H1 (cell line): ENCODE results near the gene GSTO2. TPM values are rescaled to one million over a fixed set of nuclear protein-coding genes. Genes with fewer than 3 reads are reported as not detected.
A peak's percentile ranks its signal among the peaks of the same experiment; 100 is the strongest.

Source experiments
- CTCF ChIA-PET: fragments of 300-600 bp; sonication (Branson Sonifier 250); formaldehyde crosslinking; loops from one replicate; lab custom pipeline; 2021; ENCODE audit not compliant: partially characterized antibody; lab: Charles Lee
- POLR2A ChIA-PET: fragments of 300-600 bp; sonication (Branson Sonifier 250); formaldehyde crosslinking; loops from one replicate; lab custom pipeline; 2021; ENCODE audit warnings: inconsistent platforms; ENCODE audit not compliant: partially characterized antibody; lab: Charles Lee
- DNase-seq, 2 experiments: peaks; one replicate each; pipeline versions ENCODE4 v3.0.0 to v3.0.0-alpha.2; 2010 to 2022; ENCODE audit warnings: low spot score in 2 of 2, low read depth in 1 of 2, mixed read lengths in 1 of 2
- FAIRE-seq: peaks from 2 replicates; lab custom pipeline; 2011; peaks lifted over from hg19 to GRCh38; lab: Jason Lieb, UNC
- H2AFZ ChIP-seq: 2 replicates; pipeline ENCODE4 v1.8.1; 2012; ENCODE audit warnings: low read length, inconsistent platforms
- H2AK5ac ChIP-seq: 2 replicates; pipeline ENCODE4 v1.6.1; 2013; ENCODE audit warnings: low read depth, low read length
- H2BK120ac ChIP-seq: replicated peaks from 2 replicates; pipeline ENCODE3; 2013; ENCODE audit warnings: low read depth, low read length, inconsistent platforms
- H2BK12ac ChIP-seq: 2 replicates; pipeline ENCODE4 v1.6.1; 2013; ENCODE audit warnings: low read depth, low read length
- H2BK15ac ChIP-seq: 2 replicates; pipeline ENCODE4 v1.6.1; 2013; ENCODE audit warnings: low read length
- H2BK20ac ChIP-seq: 2 replicates; pipeline ENCODE4 v1.6.1; 2013; ENCODE audit warnings: low read length
- H2BK5ac ChIP-seq: 2 replicates; pipeline ENCODE4 v1.6.1; 2013; ENCODE audit warnings: low read depth, low read length
- H3K14ac ChIP-seq: 2 replicates; pipeline ENCODE4 v1.6.1; 2013; ENCODE audit warnings: inconsistent platforms; ENCODE audit not compliant: insufficient read length
- H3K18ac ChIP-seq: 2 replicates; pipeline ENCODE4 v1.6.1; 2013; ENCODE audit warnings: low read length; ENCODE audit errors: extremely low read depth
- H3K23ac ChIP-seq: 2 replicates; pipeline ENCODE4 v1.6.1; 2013; ENCODE audit warnings: inconsistent platforms; ENCODE audit not compliant: insufficient read length
- H3K23me2 ChIP-seq: 2 replicates; pipeline ENCODE4 v1.6.1; 2013; ENCODE audit warnings: low read depth, low read length
- H3K27ac ChIP-seq: 2 replicates; pipeline ENCODE4 v1.6.1; 2011; ENCODE audit warnings: low read depth, low read length, inconsistent platforms
- H3K27me3 ChIP-seq, 4 experiments: replicated peaks in 1 of 4; 1 replicate in 1 of 4; 2 replicates in 3 of 4; pipeline versions ENCODE4 v1.6.1 to v1.8.1; 2011 to 2013; ENCODE audit warnings: low read length in 3 of 4, mild to moderate bottlenecking in 3 of 4, inconsistent platforms in 2 of 4, mixed read lengths in 2 of 4, moderate library complexity in 1 of 4; ENCODE audit not compliant: control insufficient read depth in 3 of 4, insufficient read depth in 3 of 4; ENCODE audit errors: extremely low read depth in 1 of 4
- H3K36me3 ChIP-seq, 4 experiments: 2 replicates each; pipeline versions ENCODE4 v1.6.1 to v1.8.1; 2011 to 2013; ENCODE audit warnings: mild to moderate bottlenecking in 4 of 4, low read length in 3 of 4, moderate library complexity in 2 of 4, control low read depth in 1 of 4, inconsistent platforms in 1 of 4; ENCODE audit not compliant: insufficient read depth in 4 of 4, control insufficient read depth in 2 of 4
- H3K4ac ChIP-seq: replicated peaks from 2 replicates; pipeline ENCODE3; 2013; ENCODE audit warnings: low read length, low read depth, mixed read lengths, inconsistent platforms; ENCODE audit not compliant: insufficient read length
- H3K4me1 ChIP-seq, 4 experiments: replicated peaks in 1 of 4; 1 replicate in 1 of 4; 2 replicates in 3 of 4; pipeline versions ENCODE4 v1.6.1 to v1.8.1; 2011 to 2013; ENCODE audit warnings: low read length in 3 of 4, inconsistent platforms in 2 of 4, mixed read lengths in 1 of 4; ENCODE audit not compliant: insufficient read depth in 4 of 4, control insufficient read depth in 3 of 4
- H3K4me2 ChIP-seq, 2 experiments: 2 replicates each; pipeline versions ENCODE4 v1.6.1 to v1.8.1; 2011 to 2013; ENCODE audit warnings: low read depth in 2 of 2, low read length in 2 of 2, control low read depth in 1 of 2, inconsistent platforms in 1 of 2, mild to moderate bottlenecking in 1 of 2; ENCODE audit not compliant: insufficient read depth in 1 of 2
- H3K4me3 ChIP-seq, 4 experiments: fragments of 200-600, 300-600 bp in 1 of 4; sonication (generic), shearing (Covaris generic), sonication (Bioruptor Twin) in 1 of 4; 2 replicates each; pipeline versions ENCODE4 v1.5.1 to v1.8.1; 2011 to 2016; ENCODE audit warnings: low read length in 4 of 4, low read depth in 3 of 4, control low read depth in 2 of 4, inconsistent platforms in 2 of 4, mild to moderate bottlenecking in 2 of 4, mixed read lengths in 1 of 4, moderate library complexity in 1 of 4; ENCODE audit not compliant: insufficient read depth in 2 of 4; ENCODE audit errors: extremely low read depth in 1 of 4
- H3K56ac ChIP-seq: replicated peaks from 2 replicates; pipeline ENCODE3; 2013; ENCODE audit warnings: low read depth, mild to moderate bottlenecking, mixed read lengths, low read length, inconsistent platforms; ENCODE audit not compliant: insufficient read length
- H3K79me1 ChIP-seq: 2 replicates; pipeline ENCODE4 v1.6.1; 2013; ENCODE audit warnings: low read depth, low read length, control low read depth
- H3K79me2 ChIP-seq, 2 experiments: 2 replicates each; pipeline versions ENCODE4 v1.6.1 to v1.8.1; 2012 to 2013; ENCODE audit warnings: low read length in 2 of 2, mild to moderate bottlenecking in 2 of 2, inconsistent platforms in 1 of 2; ENCODE audit not compliant: insufficient read depth in 2 of 2, control insufficient read depth in 1 of 2
- H3K9ac ChIP-seq, 4 experiments: replicated peaks in 1 of 4; 1 replicate in 1 of 4; 2 replicates in 3 of 4; pipeline versions ENCODE4 v1.6.1 to v1.8.1; 2011 to 2013; ENCODE audit warnings: low read depth in 3 of 4, low read length in 3 of 4, control low read depth in 2 of 4, mild to moderate bottlenecking in 2 of 4, moderate library complexity in 2 of 4, inconsistent platforms in 1 of 4; ENCODE audit errors: extremely low read depth in 1 of 4
- H3K9me3 ChIP-seq, 2 experiments: 2 replicates each; pipeline versions ENCODE4 v1.6.1 to v1.8.1; 2012 to 2013; ENCODE audit warnings: mild to moderate bottlenecking in 2 of 2, moderate library complexity in 2 of 2, control low read depth in 1 of 2, inconsistent platforms in 1 of 2, low read depth in 1 of 2, low read length in 1 of 2, mixed read lengths in 1 of 2; ENCODE audit not compliant: insufficient read depth in 2 of 2
- H4K20me1 ChIP-seq, 2 experiments: replicated peaks in 1 of 2; 2 replicates each; pipeline versions ENCODE3 to v1.8.1; 2011 to 2013; ENCODE audit warnings: inconsistent platforms in 2 of 2, low read length in 2 of 2, mild to moderate bottlenecking in 1 of 2; ENCODE audit not compliant: insufficient read depth in 2 of 2, control insufficient read depth in 1 of 2
- H4K5ac ChIP-seq: 2 replicates; pipeline ENCODE4 v1.6.1; 2013; ENCODE audit warnings: low read length, low read depth, mixed read lengths, inconsistent platforms; ENCODE audit not compliant: insufficient read length
- H4K8ac ChIP-seq: 2 replicates; pipeline ENCODE4 v1.8.0; 2013; ENCODE audit warnings: mild to moderate bottlenecking, moderate library complexity, low read length, inconsistent platforms; ENCODE audit not compliant: insufficient read depth; ENCODE audit errors: extremely low read depth
- H4K91ac ChIP-seq: replicated peaks from 2 replicates; pipeline ENCODE3; 2013; ENCODE audit warnings: low read length, mixed read lengths, inconsistent platforms; ENCODE audit not compliant: insufficient read length
- CEBPB ChIP-seq: IDR thresholded peaks from 2 replicates; pipeline ENCODE4 v1.6.1; 2012; ENCODE audit warnings: low read depth, low read length
- FOSL1 ChIP-seq: IDR thresholded peaks from 2 replicates; pipeline ENCODE4 v1.6.1; 2011; ENCODE audit warnings: mild to moderate bottlenecking, low read depth, low read length, moderate library complexity; ENCODE audit not compliant: insufficient read depth
- NRF1 ChIP-seq: IDR thresholded peaks from 2 replicates; pipeline ENCODE4 v1.6.1; 2011; ENCODE audit warnings: mild to moderate bottlenecking, low read depth, low read length, improper control_type of control experiment
- POU5F1 ChIP-seq: IDR thresholded peaks from 2 replicates; pipeline ENCODE4 v1.6.1; 2011; ENCODE audit warnings: low read depth, mild to moderate bottlenecking, low read length, moderate library complexity
- RBBP5 ChIP-seq: IDR thresholded peaks from 2 replicates; pipeline ENCODE4 v1.7.1; 2012; ENCODE audit warnings: low read depth, mild to moderate bottlenecking, inconsistent platforms, low read length, moderate library complexity, borderline replicate concordance
- SRF ChIP-seq: IDR thresholded peaks from 2 replicates; pipeline ENCODE4 v1.6.1; 2011; ENCODE audit warnings: mild to moderate bottlenecking, low read depth, low read length, moderate library complexity
- TAF1 ChIP-seq: IDR thresholded peaks from 2 replicates; pipeline ENCODE4 v1.6.1; 2011; ENCODE audit warnings: mild to moderate bottlenecking, low read depth, low read length
- TCF12 ChIP-seq: IDR thresholded peaks from 2 replicates; pipeline ENCODE4 v1.6.1; 2011; ENCODE audit warnings: low read depth, mild to moderate bottlenecking, low read length
- polyA plus RNA-seq, 7 experiments: library from polyadenylated mRNA; depleted of rRNA in 3 of 7; stranded (reverse) in 5 of 7; unstranded in 2 of 7; fragments of >200 nt in 5 of 7; fragments of 200-250 nt in 2 of 7; gene quantifications; 1 replicate in 5 of 7; 2 replicates in 1 of 7; 4 replicates in 1 of 7; pipeline versions ENCODE4 v1.2.1 to v1.2.3, GENCODE V29; 2011 to 2013; ENCODE audit warnings: missing spikeins in 2 of 7, mixed read lengths in 2 of 7
- total RNA-seq: library from RNA; stranded (reverse); fragmentation: NEBNext Ultra II Directional; extraction: Animal tissue kit (Norgen Biotek cat#: 25700); gene quantifications from 2 replicates; pipeline ENCODE4 v1.2.1, GENCODE V29; 2021

GSTO2 gene
- total and polyA plus RNA-seq, 2 of the 8 experiments (the other 6 are each of a cell fraction or from before 2014, with no cell fraction given), result 13.1 to 41.7 TPM

GRCh38 chr10:104252368-104252767, 16.6 kb upstream of the GSTO2 start:
- Histone ChIP-seq H3K18ac (no peak overlapping the region), H3K36me3 (no peaks in the 10 kb centered on the region), H4K91ac (no peak overlapping the region), H2BK12ac (no peak overlapping the region), H3K9me3 (no peaks in the 10 kb centered on the region), H3K79me2 (no peaks in the 10 kb centered on the region), H3K4me3 (no peak overlapping the region), H4K5ac (no peak overlapping the region), H3K4ac (no peak overlapping the region), H3K9ac (no peak overlapping the region), H3K14ac (no peak overlapping the region), H4K8ac (no peak overlapping the region), H3K79me1 (no peaks in the 10 kb centered on the region), H2AFZ (no peak overlapping the region), H3K27ac (no peak overlapping the region), H3K4me2 (peak overlapping the region in 1 of 2 experiments; percentile 93; a peak in 1 of 4 replicates), H2BK5ac (no peak overlapping the region), H3K56ac (no peak overlapping the region), H3K23ac (no peak overlapping the region), H4K20me1 (peaks cover 0 to 2% of the 10 kb centered on the region in 2 experiments), H3K4me1 (peaks cover 5 to 22% (median 18%) of the 10 kb centered on the region in 4 experiments), H2AK5ac (no peak overlapping the region), H3K23me2 (peaks cover 9% of the 10 kb centered on the region), H2BK120ac (no peak overlapping the region), H3K27me3 (peaks cover 0 to 9% (median 5%) of the 10 kb centered on the region in 4 experiments; a peak in 5 of 7 replicates), H2BK20ac (no peak overlapping the region), H2BK15ac (no peak overlapping the region)
- POLR2A ChIA-PET, result interaction anchor here (1.2 to 1.8 kb wide), 2 partner anchors 10 to 101 kb away, joined by 3 to 4 read pairs; partner anchors contain the start of gene CFAP58
- DNase-seq (no peak), FAIRE-seq (no peak)
- CTCF ChIA-PET, result interaction anchor here (4.4 kb wide), 1 partner anchor 21 kb away, joined by 21 read pairs; no protein-coding TSS in a partner anchor
- TF ChIP-seq SRF (no peak), TAF1 (no peak), CEBPB (no peak), POU5F1 (no peak), NRF1 (no peak), FOSL1 (no peak), TCF12 (no peak), RBBP5 (no peak)
